Endometrial microvascular endothelial cells (primary cell): ENCODE data around the gene TJP3. TPM values are rescaled to one million over a fixed set of nuclear protein-coding genes. Genes with fewer than 3 reads are reported as not detected.

ENCODE experiments used
- in situ Hi-C: cut with HindIII; loops from 2 replicates; pipeline ENCODE4 v1.10.0; 2017; ENCODE audit warnings: low sequenced_read_pairs, low pct_unique_long_range_greater_than_20kb; ENCODE audit errors: inconsistent ontology term
- total RNA-seq: library from RNA; depleted of rRNA; stranded (reverse); fragments of >200 nt; gene quantifications from one replicate; pipeline ENCODE4 v1.2.3, GENCODE V29; 2015; ENCODE audit errors: inconsistent ontology term

TJP3 gene
- total RNA-seq, 1 donor from 2014 or later = not detected

GRCh38 chr19:3699741-3700241, 8.4 kb upstream of the TJP3 start:
- in situ Hi-C loops = no loop called here

- in situ Hi-C loops = no loop called here
Measured at GRCh38 chr19:3700242-3701032, 7.7 kb upstream of the TJP3 start, which contains the start of gene PIP5K1C. TSS of gene PIP5K1C (minus strand) at chr19:3700468. CDS start at chr19:3700390, 78 bp downstream.

DNA sequence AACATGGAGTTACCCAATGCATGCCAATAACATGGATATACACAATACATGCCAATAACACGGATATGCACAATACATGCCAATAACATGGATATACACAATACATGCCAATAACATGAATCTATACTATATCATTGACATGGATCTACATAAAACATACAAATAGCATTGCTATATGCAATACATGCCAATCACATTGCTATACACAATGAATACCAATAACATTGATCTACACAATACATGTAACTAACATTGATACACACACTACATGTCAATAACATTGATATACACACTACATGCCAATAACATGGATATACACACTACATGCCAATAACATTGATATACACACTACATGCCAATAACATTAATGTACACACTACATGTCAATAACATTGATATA, 7.0 kb upstream of the TJP3 start:
- in situ Hi-C loops = no loop called here

DNA sequence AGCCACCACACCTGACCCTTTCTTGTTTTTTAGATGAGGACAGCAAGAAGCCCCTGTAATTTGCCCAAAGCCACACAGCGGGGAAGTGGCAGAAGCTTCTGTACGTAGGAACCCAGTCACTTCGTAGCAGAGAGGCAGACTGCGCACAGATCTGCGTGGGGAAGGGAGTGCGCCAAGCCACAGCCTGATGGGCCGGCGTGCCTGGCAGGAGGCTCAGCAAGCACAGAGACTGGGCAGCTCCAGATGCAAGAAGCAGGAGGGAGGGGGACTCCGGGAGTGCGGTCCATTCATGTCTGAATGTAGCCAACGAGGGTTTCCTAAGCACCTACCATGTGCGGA, 347 bp upstream of the TJP3 start:
- in situ Hi-C loops = no loop called here

DNA sequence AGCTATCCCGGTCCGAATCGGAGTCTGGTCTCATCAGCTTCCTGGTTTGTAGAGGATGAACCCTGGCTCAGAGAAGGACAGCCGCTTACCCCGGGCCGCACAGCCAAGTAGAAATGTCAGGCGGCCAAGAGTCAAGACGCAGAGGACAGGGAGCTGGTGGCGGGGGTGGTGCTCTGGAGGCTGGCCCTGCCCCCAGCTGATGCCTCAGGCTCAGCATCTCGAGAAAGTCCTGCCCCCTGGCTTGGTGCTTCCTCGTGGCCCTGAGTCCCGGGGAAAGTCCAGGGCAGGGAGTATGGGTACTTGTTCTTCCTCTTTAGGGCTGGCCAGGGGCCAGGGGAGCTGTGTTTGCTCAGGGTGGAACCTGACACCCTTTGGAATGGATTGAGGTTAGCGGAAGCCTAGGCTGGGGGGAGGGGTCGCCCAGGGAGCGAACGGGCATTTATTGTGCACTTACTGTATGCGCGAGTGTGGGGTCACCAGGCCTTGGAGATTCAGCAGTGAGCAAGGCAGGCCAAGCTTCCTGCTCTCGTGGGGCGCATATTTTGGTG, 2.2 kb downstream of the TJP3 start:
- in situ Hi-C loops = no loop called here

DNA sequence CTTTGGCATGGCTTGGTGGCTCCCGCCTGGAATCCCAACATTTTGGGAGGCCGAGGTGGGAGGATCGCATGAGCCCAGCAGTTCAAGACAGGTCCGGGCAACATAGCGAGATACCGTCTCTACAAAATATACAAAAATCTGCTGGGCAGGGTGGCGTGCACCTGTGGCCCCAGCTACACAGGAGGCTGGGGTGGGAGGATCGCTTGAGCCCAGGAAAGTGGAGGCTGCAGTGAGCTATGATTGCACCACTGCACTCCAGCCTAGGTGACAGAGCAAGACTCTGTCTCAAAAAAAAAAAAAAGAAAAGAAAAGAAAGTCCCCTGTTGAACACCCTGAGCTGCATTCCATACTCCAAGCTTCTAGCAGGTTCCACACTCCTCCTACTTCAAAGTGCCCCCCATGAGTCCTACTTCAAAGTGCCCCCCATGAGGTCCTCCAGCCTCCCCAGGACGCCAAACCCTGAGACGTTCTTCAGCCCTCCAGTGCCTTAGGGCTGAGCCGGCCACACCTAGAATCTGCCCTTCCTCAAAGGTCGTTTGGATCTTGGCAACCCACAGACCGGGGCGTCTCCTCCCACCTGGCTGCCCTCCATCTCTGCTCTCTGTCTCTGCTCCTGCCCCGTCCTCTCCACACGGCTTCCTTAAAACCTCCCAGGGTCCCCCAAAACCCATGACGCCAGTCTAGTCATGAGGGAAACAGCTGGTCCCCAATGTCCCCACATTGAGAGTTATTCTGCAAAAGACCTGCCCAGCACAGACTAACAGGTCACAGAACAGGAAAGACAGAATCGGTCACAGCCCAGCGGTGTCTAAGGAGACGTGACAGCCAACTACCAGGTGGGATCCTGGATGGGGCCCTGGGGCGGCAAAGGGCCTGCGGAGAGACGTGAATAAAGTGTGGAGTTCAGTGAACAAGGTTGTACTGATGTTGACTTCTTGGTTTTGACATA, 4.8 kb downstream of the TJP3 start:
- in situ Hi-C loops = no loop called here

DNA sequence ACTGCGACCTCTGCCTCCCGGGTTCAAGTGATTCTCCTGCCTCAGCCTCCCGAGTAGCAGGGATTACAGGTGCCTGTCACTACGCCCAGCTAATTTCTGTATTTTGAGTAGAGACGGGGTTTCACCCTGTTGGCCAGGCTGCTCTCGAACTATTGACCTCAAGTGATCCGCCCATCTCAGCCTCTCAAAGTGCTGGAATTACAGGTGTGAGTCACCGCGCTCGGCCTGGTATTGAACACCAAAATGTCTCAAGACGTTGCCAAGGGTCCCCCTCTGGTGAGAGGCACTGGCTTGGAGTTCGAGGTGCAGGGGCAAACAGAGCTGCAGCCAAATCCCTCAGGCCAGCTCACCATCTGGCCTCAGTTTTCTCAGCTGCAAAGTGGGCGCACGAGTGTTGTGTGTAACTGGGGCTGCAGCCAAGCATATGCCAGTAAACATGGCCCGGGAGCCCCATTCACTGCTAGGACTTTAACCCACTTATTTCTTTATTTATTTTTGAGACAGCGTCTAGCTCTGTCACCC, 8.0 kb downstream of the TJP3 start:
- in situ Hi-C loops = no loop called here

GRCh38 chr19:3719868-3720267, 11.7 kb downstream of the TJP3 start:
- in situ Hi-C loops = no loop called here

DNA sequence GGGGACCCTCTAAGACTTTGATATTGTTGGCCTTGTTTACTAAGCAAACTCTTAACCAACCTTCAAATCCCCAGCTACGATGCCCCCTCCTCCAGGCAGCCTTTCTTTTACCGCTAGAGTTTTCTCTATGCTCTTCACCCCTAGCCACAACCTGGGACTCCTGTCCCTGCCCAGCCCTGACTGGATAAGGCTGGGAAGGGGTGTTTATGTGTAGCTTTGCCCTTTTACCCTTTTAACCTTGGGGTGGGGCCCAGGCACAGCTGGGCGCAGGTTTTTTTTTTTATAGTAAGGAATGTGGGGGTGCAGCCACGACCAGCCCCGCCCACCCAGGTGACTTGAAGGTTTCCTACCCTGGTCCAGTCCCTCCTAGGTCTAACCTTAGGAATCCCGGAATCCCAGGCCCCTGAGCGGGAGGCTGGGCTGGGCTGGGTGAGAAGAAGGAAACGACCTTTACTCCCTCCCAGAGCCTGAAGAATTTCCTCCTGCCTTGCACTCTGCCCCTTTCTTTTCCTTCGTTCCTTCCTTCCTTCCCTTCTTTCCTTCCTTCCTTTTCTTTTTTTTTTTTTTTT, 12.2 kb downstream of the TJP3 start:
- in situ Hi-C loops = no loop called here

DNA sequence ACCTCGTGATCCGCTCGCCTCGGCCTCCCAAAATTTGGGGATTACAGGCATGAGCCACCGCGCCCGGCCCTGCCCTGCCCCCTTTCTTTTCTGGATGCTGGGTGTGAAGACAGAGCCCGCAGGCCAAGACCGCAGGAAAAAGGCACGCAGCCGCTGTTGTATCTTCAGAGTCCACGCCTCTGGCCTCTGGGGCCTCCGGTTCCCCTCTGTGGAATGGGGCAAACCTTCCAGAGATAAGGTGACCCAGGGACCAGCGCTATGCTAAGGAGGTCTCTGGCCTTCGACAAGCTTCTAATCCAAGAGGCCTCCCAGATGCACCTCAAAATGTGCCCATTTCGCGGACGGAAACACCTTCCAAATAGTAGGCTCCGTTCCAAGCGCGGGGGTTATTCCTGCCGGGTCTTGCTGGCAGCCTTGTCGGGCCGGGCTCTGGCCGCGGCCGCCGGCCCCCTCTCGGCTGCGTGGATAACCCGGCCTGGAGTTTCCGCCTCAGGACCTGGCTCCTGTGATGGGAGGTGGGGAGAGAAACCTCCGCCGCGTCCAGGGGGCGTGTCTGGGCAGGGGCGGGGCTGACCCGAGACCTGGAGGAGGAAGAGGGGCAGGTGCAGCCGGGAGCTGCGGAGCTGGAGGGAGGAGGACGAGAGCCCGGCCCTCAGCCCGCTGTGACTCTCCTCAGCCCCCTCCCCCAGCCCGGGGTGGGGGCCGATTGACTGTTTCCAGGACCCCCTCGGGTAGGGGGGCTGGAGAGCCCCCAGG, 13.1 kb downstream of the TJP3 start:
- in situ Hi-C loops = no loop called here

- in situ Hi-C loops = no loop called here
Measured at GRCh38 chr19:3721887-3722442, 13.8 kb downstream of the TJP3 start.

DNA sequence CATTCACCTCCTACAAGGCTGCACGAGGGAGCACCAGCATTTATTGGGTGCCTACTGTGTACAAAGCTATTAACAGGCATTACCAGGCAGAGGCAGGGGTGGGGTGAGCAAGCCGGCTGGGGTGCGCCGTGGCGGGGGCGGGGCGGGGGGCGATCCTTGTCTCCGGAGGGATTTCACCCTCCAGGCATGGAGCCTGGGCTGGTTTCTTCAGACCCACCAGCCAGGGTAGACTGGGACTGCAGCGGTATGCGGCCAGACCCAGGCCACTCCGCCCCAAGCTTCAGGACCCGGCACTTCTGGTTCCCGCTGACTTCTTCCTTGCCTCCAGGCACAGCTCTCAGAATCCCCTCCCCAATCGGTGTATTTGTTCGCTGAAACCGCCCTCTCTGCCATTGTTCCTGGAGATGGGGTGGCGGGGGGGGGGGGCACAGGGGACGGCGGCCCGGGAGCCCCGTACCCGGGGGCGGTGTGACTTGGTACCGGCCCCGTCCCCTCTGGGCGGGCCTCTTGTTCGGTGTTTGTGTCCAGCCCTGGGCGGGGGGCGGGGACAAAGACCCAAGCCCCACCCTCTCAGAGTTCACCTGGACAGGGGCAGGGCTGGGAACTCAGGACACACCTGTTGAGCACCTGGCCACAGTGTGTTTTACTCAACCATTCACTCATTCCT, 14.4 kb downstream of the TJP3 start:
- in situ Hi-C loops = no loop called here

DNA sequence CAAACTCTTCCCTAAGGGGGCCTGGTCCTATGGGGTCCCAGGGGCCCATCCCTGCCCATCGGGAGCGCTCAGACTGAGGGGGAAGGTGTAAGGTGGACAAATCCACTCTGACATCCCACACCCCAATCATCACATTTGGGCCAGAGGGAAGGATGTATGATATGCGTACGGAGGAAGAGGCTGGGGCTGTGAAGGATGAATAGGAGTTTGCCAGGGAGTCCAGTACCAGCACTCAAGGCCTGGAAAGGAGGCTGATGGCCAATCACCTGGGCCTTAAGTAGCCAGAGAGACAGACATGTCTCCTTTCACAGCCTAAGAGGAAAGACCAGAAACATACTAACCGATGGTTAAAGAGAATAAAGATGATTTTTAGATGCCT, 14.9 kb downstream of the TJP3 start:
- in situ Hi-C loops = no loop called here

DNA sequence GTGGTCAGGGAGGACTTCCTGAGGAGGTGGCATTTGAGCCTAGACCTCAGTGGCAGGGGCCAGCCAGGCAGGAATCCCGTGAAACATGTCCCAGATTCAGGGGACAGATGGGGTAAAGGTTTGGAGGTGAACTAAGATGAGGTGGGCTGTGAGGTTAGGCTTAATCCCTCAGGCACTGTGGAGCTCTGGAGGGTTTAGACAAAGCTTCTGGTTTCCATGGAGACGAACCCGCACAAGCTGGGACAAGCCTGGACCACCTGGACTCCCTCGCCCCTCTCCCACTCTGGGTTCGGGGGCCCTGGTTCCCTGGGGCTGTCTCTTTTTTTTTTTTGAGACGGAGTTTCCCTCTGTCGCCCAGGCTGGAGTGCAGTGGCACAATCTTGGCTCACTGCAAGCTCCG, 15.7 kb downstream of the TJP3 start:
- in situ Hi-C loops = no loop called here

GRCh38 chr19:3725121-3725520, 16.9 kb downstream of the TJP3 start:
- in situ Hi-C loops = no loop called here

DNA sequence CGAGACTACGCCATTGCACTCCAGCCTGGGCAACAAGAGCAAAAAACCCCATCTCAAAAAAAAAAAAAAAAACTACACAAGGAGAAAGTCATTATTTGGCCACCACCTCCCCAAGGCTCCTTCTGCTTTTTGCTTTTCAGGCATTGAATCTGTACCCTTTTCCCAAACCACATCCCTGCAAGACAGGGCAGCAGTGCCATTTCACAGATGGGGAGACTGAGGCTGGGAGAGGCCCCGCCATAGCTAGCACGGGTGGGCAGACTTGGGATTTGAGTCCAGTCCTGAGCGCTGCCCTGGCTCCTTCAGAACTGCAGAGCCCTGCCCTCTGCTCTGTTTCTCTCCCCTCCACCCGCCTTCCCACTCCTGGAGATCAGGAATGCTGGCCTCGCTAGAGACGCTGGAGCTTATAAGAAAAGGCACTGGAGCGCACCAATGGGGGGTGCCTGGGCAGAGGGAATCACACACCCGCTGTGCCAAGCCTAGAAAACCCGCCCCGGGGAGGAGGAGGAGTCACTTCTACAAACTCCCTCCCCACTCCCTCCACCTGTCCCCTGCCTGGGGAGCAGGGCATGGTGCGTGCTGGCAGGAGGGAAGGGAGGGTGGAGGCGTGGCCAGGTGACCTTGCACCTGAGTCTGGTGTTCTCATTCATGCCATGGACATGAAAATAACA, 17.6 kb downstream of the TJP3 start:
- in situ Hi-C loops = no loop called here

DNA sequence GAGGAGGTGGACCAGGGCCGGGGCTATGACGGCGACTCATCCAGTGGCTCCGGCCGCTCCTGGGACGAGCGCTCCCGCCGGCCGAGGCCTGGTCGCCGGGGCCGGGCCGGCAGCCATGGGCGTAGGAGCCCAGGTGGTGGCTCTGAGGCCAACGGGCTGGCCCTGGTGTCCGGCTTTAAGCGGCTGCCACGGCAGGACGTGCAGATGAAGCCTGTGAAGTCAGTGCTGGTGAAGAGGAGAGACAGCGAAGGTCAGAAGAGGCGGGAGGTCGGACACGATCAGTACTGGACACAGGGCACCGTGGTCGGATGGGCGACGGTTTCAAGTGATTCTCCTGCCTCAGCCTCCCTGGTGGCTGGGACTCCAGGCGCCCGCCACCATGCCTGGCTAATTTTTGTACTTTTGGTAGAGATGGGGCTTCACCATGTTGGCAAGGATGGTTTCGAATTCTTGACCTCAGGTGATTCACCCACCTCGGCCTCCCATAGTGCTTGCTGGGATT, 22.3 kb downstream of the TJP3 start:
- in situ Hi-C loops = no loop called here
